UCSD-AML1 (cell line): Measurements from ENCODE around the gene AQP6.

Experiments
- DNase-seq: peaks from one replicate; lab custom pipeline; 2025; ENCODE audit not compliant: unreplicated experiment; lab: John Stamatoyannopoulos, UW

Gene AQP6

DNA sequence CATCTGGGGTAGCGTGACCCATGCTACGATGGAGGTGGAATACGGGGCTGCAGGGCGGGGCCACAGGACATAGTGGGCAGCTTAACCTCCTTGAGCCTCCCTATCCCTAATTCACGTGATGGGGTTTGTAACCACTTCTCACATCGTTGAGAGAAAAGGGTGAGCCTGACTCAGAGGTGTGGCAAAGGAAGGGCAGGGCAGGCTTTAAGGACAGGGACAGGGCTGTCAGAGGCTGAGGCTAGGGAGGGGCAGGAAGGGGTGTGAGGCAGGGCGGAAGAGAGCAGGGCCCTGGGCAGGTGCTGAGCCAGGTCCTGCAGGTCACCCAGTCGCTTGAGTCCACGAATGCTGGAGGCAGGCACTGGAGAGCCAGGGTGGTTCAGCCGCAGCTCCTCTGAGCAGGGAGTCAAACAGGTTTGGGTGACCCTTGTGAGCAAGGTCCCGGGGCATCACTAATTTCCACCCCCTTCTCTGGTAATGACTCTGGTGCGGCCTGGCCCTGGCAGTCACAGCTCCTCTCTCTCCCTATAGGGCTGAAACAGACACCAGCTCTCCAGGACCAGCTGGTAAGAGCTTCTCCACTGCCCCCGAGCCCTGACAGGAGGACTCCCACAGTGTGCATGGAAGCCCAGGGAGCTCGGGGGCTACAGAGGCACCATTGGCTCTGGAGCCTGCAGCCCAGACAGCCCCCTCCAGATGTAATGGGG lies 29.7 kb upstream of the AQP6 start:
- no peak for DNase-seq

DNA sequence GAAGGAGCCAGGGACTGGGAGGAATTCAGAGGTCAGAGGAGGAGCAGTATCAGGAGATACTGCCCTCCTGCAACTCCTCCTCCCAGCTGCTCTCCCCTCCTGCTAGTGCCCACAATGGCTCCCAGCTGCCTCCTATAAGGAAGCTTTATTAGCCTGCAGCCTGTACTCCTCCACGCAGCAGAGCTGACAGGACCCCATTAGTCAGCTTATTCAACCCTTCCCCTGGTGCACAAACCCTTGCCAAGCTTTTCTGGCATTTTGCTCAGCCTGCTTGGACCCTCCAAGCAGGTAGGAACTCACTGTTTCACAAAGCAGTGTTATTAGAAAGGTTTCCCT lies 29.2 kb upstream of the AQP6 start:
- DNase-seq = no peak

DNA sequence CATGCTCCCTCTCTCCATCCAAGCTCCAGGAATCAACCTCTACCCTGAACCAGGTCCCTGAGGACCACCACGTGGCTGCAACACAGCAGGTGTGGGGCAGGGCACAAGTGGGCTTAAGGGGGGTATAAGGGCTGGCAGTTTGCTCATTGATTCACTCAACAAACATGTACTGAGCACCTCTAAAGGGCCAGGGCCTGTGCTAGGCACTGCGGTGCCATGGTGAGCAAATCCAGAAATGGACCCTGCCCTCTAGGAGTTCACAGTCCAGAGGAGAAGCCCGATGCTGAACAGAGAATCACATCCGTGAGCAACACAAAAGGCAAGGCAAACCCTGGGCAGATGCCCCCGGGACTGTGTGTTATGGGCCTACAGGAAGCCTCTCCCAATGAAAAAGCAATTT lies 28.7 kb upstream of the AQP6 start:
- no peak for DNase-seq

DNA sequence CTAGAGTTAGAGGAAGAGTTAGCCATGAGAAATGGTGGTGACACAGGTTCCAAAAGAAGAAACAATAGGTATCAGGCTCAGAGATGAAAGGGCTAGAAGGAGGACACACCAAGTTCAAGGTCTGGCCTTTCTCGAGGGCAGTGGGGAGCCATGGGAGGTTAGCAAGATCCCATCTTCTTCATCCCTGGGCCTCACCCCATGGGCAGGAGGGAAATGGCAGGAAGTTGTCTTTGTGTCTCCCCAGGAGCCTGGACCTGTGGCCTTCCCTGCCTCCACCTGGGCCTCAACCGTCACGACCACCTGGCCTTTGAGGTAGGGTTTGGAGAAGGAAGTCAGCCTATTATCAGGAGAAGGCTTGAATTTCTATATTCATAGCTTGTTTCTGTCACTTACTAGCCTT lies 28.0 kb upstream of the AQP6 start:
- no peak for DNase-seq

DNA sequence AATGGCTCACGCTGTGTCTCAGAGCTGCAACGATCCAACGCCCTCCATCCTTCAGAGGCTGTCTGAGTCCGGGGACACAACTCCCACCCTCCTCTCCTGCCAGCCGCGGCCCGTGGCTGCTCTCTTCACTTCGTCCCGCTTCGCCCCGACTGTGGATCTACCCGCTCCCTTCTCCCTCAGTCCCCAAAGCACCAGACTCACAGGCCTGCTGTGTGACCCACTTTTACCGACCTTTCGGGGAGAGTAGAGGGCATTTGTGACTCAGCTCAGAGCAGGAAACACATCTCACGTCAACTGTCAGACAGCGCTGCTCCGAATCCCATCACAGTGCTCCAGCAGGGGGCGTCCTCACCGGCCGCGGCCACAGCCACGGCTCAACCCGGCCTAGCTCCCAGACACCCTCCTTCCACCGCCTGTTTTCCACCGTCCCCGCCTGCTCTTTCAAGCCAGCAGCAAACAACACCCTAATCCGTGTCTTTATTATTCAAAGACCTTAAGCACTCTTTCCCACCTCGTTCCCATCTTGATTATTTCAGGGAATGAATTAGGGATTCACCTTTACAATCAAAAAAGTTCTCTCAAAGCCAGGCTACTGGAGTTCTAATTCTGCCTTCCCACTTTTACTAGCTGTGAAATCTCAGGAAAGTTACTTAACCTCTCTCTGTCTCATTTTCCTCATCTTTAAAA lies 27.2 kb upstream of the AQP6 start:
- DNase-seq = peak; percentile 72

DNA sequence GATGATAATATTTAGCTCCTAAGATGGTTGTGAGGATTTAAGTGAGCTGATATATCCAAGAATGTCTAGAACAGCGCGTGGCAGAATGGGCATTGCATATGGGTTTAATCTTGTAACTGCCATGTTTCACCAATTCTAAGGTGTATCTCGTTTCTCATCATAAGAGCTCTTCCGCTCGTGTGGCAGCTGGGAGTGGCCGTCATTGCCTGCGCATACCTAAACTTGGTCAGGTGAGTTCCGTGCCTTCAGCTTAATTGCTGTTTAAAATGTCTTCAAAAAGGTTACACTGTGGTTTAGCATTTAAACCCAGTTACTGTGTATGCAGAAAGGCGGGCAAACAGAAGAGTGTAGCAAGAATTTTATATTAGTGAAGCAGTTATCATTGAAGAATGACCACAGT lies 26.7 kb upstream of the AQP6 start:
- no peak for DNase-seq

DNA sequence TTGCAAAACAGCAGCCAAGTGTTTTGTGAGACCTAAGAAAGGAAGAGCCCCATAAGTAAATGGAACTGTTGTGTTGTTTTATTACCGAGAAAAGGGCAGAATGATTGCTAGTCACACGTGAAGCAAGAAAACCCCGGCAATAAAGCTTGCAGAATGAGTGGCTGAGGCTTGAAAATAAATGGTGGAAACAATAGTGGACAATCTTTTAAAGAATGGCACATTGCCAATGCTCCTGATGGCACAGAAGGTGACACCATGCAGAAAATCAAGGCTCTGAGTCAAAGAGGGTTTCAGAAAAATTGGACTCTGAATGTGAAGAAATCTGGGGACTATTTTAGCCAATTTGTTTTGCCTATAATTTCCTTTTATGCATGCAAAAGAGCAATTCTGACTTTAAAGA lies 26.2 kb upstream of the AQP6 start:
- DNase-seq = no peak

DNA sequence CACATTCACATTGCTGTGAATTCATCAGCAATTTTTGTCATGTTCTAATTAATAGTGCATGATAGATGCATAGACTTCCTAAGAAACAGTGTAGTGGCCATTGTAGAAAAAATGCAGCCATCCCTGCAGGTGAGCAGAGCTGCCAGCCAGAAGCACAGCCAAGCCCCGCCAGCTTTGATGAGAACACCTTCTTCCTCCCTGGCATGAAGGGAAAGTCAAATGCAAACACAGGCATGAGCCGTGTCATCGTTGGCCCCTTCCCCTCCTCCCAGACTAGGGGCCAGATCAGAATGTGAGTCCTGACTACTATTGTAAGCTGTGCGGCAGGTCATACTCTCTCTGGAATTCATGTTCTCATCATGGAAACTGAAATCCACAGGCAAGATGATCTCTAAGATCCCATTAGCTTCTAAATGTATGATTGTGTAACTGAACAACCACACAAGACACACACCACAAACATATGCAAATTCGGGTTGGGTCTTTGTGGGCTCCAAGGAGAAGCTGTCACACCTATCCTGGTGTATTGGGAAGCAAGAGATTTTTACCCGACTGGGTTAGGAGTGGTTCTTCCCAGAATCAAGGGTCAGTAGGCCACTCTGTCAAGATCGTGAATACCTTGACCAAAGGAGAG lies 25.0 kb upstream of the AQP6 start:
- DNase-seq = no peak

DNA sequence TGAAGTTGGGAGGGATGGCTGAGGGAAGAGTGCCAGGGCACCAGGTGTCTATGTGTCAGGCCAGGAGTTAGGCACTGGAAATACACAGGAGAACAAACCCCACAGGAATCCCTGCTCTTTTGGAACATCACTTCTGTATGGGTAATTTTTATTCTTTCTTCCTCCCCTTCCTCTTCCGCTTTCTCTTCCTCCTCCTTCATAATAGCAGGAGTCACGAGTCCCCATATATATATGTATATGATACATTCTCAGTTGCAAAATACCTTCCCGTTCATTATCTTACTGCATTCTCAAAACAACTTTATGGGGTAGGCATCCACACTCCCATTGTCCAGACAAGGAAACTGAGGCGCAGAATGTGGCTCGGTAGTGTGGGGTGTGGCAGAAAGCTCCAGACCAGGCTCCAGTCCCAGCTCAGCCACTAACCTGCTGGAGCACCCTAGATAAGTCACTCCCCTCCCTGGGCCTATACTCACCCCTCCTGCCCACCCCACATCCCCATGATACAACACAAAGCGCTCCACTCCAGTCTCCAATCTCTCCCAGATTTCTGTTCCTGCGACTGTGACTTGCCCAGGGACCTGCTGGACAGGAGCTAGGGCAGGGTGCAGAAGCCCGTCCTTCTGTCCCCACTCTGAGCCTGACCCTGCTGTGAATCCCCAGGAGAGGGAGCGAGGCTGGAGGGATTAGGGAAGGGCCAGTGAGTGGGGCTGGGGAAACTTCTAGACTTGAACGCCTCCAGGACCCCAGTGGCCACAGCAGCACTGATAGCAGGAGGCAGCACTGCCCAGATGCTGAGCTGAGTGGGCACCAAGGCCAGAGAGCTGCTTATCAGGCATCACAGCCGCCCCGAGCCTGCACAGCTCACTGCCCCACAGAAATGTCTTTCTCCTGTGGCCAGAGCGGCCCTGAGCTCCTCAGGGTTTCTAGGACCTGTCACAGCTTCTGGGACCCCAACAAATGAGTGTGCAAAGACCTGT lies 23.6 kb upstream of the AQP6 start:
- DNase-seq = no peak

DNA sequence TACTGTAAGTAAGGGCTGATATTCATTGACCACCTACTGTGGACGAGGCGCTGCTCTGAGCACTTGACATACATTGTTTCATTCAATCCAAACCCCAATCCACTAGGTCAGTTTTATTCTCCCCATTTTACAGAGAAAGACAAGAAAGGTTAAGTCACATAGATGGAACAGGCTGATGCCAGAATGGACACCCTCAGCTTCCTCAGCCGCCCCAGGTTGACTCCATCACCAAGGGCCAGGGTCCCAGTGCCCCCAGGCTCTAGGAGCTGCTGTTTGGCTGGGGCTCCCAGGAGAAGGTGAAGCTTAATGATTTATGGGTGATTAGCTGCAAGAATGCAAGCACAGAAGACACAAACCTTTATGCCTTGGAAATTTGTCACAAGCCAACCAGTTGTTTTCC lies 22.9 kb upstream of the AQP6 start:
- DNase-seq = no peak

DNA sequence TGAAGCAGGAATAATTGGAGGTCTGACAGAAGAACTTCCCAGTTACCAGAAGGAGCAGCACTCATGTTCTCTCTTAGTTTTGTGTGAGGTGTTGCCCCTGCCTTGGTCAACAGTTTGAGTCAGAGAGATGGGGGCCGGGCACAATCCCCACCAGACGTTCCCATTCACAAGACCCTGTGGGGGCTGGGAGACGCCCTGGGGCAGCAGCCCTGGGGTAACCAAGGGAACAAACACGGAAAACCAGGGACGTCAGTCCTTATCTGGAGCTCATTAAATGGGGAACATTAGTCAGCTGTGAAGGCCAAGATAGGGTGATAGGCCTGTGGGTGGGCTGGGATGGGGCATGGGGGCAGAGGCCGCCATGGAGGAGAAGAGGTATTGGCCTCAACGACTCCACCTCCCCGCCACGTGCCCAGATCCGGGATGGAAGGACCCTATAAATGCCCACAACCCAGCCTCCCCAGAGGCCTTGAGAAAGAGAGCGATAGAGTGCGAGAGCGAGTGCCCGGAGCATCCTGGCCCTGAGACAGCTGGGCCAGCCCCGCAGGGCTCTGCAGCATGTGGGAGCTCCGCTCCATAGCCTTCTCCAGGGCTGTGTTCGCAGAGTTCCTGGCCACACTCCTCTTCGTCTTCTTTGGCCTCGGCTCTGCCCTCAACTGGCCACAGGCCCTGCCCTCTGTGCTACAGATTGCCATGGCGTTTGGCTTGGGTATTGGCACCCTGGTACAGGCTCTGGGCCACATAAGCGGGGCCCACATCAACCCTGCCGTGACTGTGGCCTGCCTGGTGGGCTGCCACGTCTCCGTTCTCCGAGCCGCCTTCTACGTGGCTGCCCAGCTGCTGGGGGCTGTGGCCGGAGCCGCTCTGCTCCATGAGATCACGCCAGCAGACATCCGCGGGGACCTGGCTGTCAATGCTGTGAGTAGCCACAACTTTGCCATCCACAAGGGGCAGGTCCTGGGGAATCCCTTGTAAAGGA lies 22.2 kb upstream of the AQP6 start, which contains the start of gene AQP2:
Gene AQP2 (plus strand): TSS at position 465 of the 979 bp plus-strand sequence. CDS start 94 bp downstream, at position 559.
- no peak for DNase-seq

DNA sequence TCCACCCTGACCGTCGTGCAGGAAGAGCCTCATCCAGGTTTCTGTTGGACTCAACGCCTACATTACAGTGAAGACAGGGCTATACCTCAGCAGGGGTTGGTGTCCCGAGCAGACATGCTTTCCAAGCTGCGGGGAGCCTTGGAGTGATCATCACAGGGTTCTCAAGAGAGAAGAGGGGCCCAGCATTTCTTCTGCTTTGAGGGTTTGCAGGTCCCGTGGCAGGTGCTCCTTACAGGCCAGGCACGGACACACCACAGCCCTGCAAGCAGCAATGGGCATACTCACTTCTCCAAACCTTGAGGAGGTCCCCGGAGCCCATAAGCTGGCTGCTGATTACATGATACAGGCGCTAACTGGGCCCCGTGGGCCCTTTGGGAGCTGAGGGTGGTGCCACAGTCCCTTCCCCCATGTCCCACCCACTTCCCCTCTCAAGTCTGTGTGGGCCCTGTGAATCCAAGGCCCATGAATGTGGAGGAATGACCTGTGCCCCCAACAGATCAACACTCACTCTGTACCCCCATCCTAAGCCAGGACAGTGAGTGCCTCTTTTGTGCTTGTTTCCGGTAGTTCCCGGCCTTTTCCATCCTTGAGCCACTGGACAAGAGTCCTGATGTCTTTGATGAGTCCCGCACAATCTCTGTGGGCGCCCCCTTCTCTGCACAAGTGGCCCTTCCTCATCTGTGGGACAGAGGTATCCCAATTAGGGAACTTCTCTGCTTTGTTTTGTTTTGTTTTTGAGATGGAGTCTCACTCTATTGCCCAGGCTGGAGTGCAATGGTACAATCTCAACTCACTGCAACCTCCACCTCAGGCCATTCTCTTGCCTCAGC lies 21.1 kb upstream of the AQP6 start:
- no peak for DNase-seq

DNA sequence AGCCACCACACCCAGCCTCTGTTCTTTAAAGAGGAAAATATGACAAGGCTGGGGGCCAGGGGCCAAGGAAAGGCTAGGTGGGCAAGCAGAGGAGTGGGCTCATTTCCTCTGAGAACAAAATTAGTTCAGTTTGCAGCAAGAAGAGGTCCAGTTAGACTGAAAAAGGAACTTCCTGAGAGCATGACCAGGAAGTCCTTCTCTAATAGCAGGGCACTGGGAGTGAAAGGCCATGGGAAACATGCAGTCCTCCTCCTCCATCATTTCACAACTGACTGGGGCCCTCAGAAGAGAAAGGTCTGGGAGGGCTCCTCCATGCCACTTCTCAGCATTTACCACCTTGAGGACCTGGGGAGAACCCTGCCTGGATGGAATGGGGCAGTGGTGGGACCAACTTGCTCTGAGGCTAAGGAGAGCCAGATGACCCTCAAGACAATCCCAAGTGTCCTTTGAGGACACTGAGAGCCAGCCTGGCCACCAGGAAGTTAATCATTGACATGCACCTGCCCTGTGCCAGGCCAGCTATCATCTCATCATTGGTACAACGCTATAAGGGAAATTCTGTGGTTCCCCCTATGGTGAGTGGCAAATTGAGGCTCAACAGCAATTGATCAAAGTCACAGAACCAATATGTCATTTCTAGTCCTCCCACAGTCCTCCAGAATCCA lies 20.2 kb upstream of the AQP6 start:
- no peak for DNase-seq

DNA sequence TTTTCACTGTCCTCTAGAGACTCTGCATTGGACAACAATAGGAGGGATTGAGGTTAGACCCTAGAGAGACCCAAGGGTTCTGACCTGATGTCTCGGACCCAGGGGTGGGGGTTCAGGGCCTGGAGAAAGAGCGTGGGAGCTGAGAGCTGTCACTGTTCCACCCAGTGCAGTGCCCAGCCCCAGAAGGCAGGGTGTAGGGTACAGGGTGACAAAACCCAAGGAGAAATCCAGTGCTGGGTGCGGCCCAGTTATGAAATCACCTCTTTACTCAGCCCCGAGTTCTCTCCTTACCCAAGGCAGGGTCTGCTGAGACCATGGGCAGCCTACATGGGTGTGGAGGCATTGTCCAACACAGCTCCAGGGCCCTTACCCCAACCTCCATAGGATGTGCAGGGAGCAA lies 19.6 kb upstream of the AQP6 start:
- DNase-seq = no peak

DNA sequence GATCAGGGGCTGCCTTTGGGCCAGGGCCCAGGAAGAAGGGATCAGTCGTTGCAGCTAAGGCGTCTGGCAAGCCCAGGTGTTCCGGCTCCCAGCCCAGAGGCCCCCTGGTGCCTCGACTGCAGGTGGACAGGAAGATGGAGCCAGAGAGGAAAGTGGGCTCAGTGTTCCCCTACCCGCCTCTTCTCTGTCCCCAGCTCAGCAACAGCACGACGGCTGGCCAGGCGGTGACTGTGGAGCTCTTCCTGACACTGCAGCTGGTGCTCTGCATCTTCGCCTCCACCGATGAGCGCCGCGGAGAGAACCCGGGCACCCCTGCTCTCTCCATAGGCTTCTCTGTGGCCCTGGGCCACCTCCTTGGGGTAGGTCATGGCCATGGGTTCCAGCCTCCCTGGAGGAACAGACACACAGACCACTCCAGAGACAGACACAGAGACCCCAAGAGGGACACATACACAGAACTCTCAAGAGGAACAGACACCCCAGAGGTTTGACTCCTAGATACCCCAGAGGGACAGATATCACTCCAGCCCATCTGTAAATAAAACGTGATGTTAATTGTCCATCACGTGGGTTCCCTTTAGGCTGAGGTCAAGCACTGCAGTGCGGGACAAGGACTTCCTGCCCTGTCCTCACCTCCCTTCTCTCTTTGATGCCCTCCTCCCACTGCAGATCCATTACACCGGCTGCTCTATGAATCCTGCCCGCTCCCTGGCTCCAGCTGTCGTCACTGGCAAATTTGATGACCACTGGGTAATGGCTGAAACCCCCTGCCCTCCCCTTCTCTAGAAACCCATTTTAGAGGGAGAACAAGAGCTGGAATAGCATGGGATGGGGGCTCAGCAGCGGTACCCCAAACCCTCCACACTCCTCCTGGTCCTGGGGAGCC lies 18.5 kb upstream of the AQP6 start:
- no peak for DNase-seq

DNA sequence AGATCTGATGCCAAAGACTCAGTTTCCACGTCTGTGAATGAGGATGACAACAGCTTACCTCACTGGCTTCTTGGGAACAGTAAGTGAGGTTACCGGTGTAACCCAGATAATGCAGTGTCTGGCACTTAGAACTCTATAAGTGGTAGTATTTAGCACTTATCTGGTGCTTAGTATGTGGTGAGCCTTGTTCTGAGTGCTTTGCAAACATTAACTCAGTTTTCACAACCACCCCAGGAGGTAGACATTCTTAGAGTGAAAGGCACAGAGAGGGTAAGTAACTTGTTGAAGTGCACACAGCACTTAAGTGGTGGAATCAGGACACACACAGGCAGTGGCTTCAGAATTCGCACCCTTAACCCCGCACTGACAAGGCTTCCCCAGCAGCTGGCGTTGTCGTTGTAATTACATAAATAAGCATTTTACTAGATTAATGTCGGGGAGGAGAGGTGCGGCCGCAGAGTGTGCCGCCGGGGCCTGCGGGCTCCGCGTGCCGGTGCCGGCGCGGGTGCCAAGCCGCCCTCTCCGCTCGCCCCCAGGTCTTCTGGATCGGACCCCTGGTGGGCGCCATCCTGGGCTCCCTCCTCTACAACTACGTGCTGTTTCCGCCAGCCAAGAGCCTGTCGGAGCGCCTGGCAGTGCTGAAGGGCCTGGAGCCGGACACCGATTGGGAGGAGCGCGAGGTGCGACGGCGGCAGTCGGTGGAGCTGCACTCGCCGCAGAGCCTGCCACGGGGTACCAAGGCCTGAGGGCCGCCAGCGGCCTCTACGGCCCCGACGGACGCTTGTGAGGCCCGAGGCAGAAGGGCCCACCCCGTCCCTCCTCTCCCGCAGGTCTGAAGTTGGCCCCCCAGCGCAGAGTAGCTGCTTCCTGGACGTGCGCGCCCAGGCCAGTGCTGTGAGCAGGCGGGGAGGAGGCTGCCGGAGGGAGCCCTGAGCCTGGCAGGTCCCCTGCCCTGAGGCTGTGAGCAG lies 17.6 kb upstream of the AQP6 start:
- DNase-seq = no peak
